GM12873 (cell line): ENCODE data around the gene LDLRAD3.

Source experiments
- TF ChIP-seq, protein P1 (sequence below): IDR thresholded peaks from 2 replicates; pipeline ENCODE4 v1.5.1; 2012; ENCODE audit warnings: low read depth, mild to moderate bottlenecking, moderate library complexity, low read length, control low read depth; ENCODE audit not compliant: insufficient read depth; ENCODE audit errors: missing control alignments

Gene LDLRAD3

DNA sequence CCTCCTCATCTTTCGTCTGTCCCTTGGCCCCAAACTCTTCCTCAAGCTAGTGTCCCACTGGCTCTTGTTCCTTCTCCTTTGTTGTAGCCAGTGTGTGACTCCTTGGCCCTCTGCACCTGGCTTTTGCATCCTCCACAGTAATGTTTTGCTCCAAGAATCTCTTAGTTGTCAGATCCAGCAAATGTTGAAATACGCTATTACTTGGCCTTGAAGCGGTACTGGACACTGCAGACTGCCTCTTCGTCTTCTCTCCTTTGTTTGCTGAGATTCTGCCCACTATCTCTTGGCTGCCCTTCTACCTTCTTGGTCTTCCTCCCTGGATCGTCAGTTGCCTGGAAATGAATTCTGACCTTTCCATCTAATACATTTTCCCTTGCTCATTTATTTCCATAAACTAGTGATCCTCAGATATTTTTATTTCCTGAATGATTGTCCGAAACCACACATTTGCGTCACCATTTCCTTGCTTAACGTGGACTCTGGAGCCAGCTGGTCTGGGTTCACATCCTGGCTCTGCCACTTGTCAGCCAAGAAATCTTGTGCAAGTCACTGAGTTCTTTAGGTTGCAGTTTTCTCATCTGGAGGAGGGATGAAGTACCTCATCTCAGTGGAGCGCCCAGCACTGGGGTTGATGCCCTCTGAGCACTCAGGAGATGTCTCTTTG lies 113.6 kb downstream of the LDLRAD3 start:
- TF ChIP-seq, protein P1, sequence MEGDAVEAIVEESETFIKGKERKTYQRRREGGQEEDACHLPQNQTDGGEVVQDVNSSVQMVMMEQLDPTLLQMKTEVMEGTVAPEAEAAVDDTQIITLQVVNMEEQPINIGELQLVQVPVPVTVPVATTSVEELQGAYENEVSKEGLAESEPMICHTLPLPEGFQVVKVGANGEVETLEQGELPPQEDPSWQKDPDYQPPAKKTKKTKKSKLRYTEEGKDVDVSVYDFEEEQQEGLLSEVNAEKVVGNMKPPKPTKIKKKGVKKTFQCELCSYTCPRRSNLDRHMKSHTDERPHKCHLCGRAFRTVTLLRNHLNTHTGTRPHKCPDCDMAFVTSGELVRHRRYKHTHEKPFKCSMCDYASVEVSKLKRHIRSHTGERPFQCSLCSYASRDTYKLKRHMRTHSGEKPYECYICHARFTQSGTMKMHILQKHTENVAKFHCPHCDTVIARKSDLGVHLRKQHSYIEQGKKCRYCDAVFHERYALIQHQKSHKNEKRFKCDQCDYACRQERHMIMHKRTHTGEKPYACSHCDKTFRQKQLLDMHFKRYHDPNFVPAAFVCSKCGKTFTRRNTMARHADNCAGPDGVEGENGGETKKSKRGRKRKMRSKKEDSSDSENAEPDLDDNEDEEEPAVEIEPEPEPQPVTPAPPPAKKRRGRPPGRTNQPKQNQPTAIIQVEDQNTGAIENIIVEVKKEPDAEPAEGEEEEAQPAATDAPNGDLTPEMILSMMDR, result no peak

DNA sequence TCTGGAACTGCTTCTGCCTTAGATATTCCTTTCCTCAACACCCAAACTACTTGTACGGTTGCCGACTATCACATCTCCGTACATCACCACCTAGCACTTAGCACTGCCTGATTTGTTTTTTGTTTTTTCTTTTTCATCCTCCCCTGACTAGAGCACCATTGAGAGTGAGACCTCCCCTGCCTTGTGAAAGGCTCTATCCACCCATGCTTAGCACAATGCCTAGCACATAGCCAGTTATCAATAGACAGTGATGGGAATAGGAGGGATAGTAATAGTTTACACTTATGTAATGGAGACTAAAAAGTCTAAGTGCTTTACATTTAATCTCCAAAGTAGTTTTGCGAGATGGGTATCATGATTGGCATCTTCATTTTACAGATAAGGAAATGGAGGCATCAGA lies 115.8 kb downstream of the LDLRAD3 start:
- TF ChIP-seq, protein P1, result no peak

DNA sequence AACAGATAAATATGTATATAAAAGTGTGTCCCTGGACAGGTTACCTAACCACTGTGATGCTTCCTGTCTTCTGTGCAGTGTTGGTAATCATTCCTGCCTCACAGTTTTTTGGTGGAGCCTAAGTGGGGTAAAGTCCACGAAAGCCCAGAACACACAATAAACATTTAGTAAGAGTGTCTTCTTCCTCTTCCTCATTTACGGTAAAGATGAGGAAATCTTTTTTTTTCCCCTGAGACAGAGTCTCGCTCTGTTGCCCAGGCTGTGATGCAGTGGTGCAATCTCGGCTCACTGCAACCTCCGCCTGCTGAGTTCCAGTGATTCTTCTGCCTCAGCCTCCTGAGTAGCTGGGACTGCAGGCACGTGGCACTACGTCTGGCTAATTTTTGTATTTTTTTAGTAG lies 117.1 kb downstream of the LDLRAD3 start:
- TF ChIP-seq, protein P1, result no peak

DNA sequence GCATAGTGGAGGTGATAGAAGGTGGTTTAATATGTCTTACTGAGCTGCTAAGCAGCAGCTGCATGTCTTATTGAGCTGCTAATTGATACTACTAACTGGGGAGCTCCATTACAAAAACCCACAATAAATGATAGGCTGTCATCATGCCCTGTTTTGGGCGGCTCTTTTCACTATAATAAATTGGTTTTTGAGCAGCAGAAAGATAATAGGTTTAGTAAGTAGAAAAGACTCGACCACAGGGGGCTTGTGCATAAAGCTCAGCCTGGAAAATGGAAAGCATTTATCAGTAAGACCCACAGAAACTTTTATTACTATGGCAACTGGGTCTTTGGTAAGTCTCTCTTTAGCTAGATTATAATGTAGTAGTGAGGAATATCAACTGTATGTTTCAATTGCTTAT lies 117.6 kb downstream of the LDLRAD3 start:
- TF ChIP-seq, protein P1, result no peak

DNA sequence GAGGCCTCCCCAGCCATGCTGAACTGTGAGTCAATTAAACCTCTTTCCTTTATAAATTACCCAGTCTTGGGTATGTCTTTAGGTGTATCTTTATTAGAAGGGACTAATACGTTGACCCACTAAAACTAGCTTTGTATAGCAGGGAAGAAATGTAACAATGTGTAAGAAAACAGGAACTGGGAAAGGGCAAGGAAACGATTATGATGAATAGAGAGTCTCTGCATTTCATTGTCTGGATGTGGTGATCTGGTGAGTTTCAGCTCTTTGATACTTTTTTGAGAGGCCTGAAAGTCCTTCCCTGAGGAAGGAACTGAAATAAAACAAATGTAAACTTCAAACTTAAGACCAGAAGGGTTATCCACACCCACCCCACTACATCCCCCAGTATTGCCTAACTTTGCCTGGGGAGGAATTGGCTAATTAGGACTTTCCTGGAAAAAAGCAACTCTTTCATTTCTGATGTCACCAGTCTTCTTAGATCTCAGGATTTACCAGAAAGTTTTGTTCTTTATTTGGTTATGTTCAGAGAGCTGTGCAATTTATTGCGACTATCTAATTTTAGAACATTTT lies 119.0 kb downstream of the LDLRAD3 start:
- TF ChIP-seq, protein P1, result no peak

DNA sequence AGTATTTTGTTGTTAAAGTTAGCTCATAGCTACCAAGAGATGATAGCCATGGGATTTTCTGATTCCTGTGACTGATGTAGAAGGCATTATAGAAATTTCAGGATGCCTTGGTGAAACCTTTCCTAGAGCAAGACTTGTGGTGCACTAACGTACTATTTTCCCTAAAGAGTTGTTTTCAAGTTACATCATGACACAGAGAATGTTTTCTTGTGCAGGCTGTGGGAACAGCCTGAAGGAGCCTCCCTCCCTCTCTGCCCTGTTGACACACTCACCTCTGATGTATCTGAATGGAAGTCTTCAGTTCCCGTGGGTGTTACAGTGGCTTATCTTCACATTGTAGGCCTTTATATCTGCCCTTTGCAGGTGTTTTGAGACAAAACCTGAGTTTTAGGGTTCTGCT lies 121.6 kb downstream of the LDLRAD3 start:
- TF ChIP-seq, protein P1, result no peak

DNA sequence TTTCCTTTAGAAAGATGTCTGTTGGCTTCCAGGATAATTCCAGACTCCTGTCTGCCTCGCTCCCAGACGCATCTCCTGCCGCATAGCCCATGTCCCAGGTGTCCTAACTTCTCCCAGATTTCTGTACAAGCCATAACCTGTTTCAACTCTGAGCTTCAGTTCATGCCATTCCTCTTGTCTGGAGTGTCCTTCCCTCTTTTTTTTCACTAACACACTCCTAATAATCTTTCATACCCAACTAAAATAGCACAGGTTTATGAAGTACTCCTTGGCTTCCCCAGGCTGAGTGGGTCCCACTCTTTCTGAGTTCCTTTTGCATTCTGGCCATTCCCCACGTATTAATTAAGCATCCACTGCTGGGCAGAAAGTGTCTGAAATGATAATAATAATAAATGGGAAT lies 123.0 kb downstream of the LDLRAD3 start:
- TF ChIP-seq, protein P1, result no peak
